ENCODE measurements around the gene DSCAML1. TPM values are rescaled to one million over a fixed set of nuclear protein-coding genes. Genes with fewer than 3 reads are reported as not detected.

The DSCAML1 gene
- total RNA-seq, 2 experiments from 2014 or later, result not detected

GRCh38 chr11:117633186-117633754 lies 163.7 kb downstream of the DSCAML1 start:
- BruUV-seq (replicated peaks), result no TSS peak
- Histone ChIP-seq H3K9me2 (ENCODE audit: insufficient read depth, low read length) (no peaks in the 10 kb centered on the region), H3K4me2 (ENCODE audit: low read length) (no peak overlapping the region), H3K4me3 (ENCODE audit: low read depth, low read length, poor library complexity, severe bottlenecking) (no peak overlapping the region), H3K27ac (ENCODE audit: low read depth, low read length, poor library complexity, severe bottlenecking) (no peak overlapping the region), H3K9me3 (ENCODE audit: low read length) (no peaks in the 10 kb centered on the region), H3K36me3 (ENCODE audit: insufficient read depth, low read length) (no peaks in the 10 kb centered on the region), H3K79me2 (ENCODE audit: insufficient read depth, low read depth, low read length) (no peaks in the 10 kb centered on the region), H4K20me1 (ENCODE audit: insufficient read depth, low read length) (no peaks in the 10 kb centered on the region), H3K4me1 (ENCODE audit: insufficient read depth, low read length, poor library complexity, severe bottlenecking) (no peaks in the 10 kb centered on the region), H2AFZ (ENCODE audit: low read length) (no peak overlapping the region)
- DNase-seq (ENCODE audit: low spot score), result no peak
- CTCF ChIA-PET (ENCODE audit: unreplicated experiment), result no interaction called here
- TF ChIP-seq CTCF (conservative IDR thresholded peaks at IDR 0.05; ENCODE audit: low read length) (no peak), EZH2phosphoT487 (IDR thresholded peaks at IDR 0.05; ENCODE audit: borderline replicate concordance, low read depth, low read length) (no peak)
- intact Hi-C loops (cut with micrococcal nuclease; ENCODE audit: unreplicated experiment), result no loop called here
- POLR2A ChIA-PET, result no interaction called here

GRCh38 chr11:117632306-117632705 lies 164.7 kb downstream of the DSCAML1 start:
- BruUV-seq (replicated peaks), result no TSS peak
- POLR2A ChIA-PET, result no interaction called here

GRCh38 chr11:117631336-117632140 lies 165.5 kb downstream of the DSCAML1 start:
- H3K4me3 ChIP-seq (ENCODE audit: low read depth, low read length, poor library complexity, severe bottlenecking), result no peak overlapping the region
- H3K4me2 ChIP-seq (ENCODE audit: low read length), result no peak overlapping the region
- ChIA-PET CTCF (ENCODE audit: unreplicated experiment) (no interaction called here), POLR2A (no interaction called here)
- no peaks in the 10 kb centered on the region for H3K9me3 ChIP-seq (ENCODE audit: low read length)
- no peaks in the 10 kb centered on the region for H4K20me1 ChIP-seq (ENCODE audit: insufficient read depth, low read length)
- no peak for DNase-seq (ENCODE audit: low spot score)
- H3K36me3 ChIP-seq (ENCODE audit: insufficient read depth, low read length), result no peaks in the 10 kb centered on the region
- no peak overlapping the region for H2AFZ ChIP-seq (ENCODE audit: low read length)
- no peak overlapping the region for H3K27ac ChIP-seq (ENCODE audit: low read depth, low read length, poor library complexity, severe bottlenecking)
- no TSS peak for BruUV-seq (replicated peaks)
- H3K9me2 ChIP-seq (ENCODE audit: insufficient read depth, low read length), result no peaks in the 10 kb centered on the region
- intact Hi-C loops (cut with micrococcal nuclease; ENCODE audit: unreplicated experiment), result no loop called here
- no peaks in the 10 kb centered on the region for H3K4me1 ChIP-seq (ENCODE audit: insufficient read depth, low read length, poor library complexity, severe bottlenecking)
- no peaks in the 10 kb centered on the region for H3K79me2 ChIP-seq (ENCODE audit: insufficient read depth, low read depth, low read length)
- TF ChIP-seq EZH2phosphoT487 (IDR thresholded peaks at IDR 0.05; ENCODE audit: borderline replicate concordance, low read depth, low read length) (no peak), CTCF (conservative IDR thresholded peaks at IDR 0.05; ENCODE audit: low read length) (no peak)

More at GRCh38 chr11:117632306-117632705, 164.7 kb downstream of the DSCAML1 start:
- Histone ChIP-seq H3K4me3 (ENCODE audit: low read depth, low read length, poor library complexity, severe bottlenecking) (no peak overlapping the region), H2AFZ (ENCODE audit: low read length) (no peak overlapping the region), H3K36me3 (ENCODE audit: insufficient read depth, low read length) (no peaks in the 10 kb centered on the region), H3K4me1 (ENCODE audit: insufficient read depth, low read length, poor library complexity, severe bottlenecking) (no peaks in the 10 kb centered on the region), H3K27ac (ENCODE audit: low read depth, low read length, poor library complexity, severe bottlenecking) (no peak overlapping the region), H3K9me2 (ENCODE audit: insufficient read depth, low read length) (no peaks in the 10 kb centered on the region), H3K4me2 (ENCODE audit: low read length) (no peak overlapping the region), H3K79me2 (ENCODE audit: insufficient read depth, low read depth, low read length) (no peaks in the 10 kb centered on the region), H4K20me1 (ENCODE audit: insufficient read depth, low read length) (no peaks in the 10 kb centered on the region), H3K9me3 (ENCODE audit: low read length) (no peaks in the 10 kb centered on the region)
- intact Hi-C loops (cut with micrococcal nuclease; ENCODE audit: unreplicated experiment), result no loop called here
- TF ChIP-seq EZH2phosphoT487 (IDR thresholded peaks at IDR 0.05; ENCODE audit: borderline replicate concordance, low read depth, low read length), result no peak
- no peak for DNase-seq (ENCODE audit: low spot score)
- CTCF ChIA-PET (ENCODE audit: unreplicated experiment), result no interaction called here

Measured in OCI-LY7 (cell line).